ENCODE results near the gene KCTD21. TPM values are rescaled to one million over a fixed set of nuclear protein-coding genes. Genes with fewer than 3 reads are reported as not detected.

Gene KCTD21
- total and polyA plus RNA-seq, 2 of the 4 experiments (the other 2 are of a cell fraction) = 12.2 to 12.5 TPM

GRCh38 chr11:78195917-78196560, 7.6 kb upstream of the KCTD21 start:
- WGBS, 2 experiments (ENCODE audit: extremely low coverage in 2 of 2, insufficient read length in 1 of 2) = 57% methylated on average over 39 of the region's 60 CpGs; no CpG with 5 or more reads in 1 of the 2 experiments
- H3K79me1 ChIP-seq (ENCODE audit: low read depth in 1 of 2, low read length in 2 of 2) = peaks cover 35 to 81% of the 10 kb centered on the region in 2 experiments
- no peak overlapping the region for H3K27ac ChIP-seq (ENCODE audit: insufficient read depth, low read length)
- no peak overlapping the region for H4K8ac ChIP-seq (ENCODE audit: low read depth in 2 of 2, low read length in 2 of 2)
- no peaks in the 10 kb centered on the region for H3K27me3 ChIP-seq (ENCODE audit: control insufficient read depth, insufficient read depth, low read length)
- no peak overlapping the region for H2BK15ac ChIP-seq (ENCODE audit: low read depth, low read length)
- no peak overlapping the region for H3K4me3 ChIP-seq (ENCODE audit: insufficient read depth, low read depth, low read length)
- no peak overlapping the region for H3K18ac ChIP-seq (ENCODE audit: low read depth, low read length)
- no peak overlapping the region for H3K4ac ChIP-seq (ENCODE audit: low read depth, low read length)
- H3K56ac ChIP-seq (ENCODE audit: extremely low read depth, insufficient read depth, low read length) = no peak overlapping the region
- H3K4me1 ChIP-seq (ENCODE audit: control insufficient read depth, insufficient read depth, low read length) = no peaks in the 10 kb centered on the region
- dilution Hi-C loops (cut with HindIII; ENCODE audit: low sequenced_read_pairs, unreplicated experiment) (no loop called here), in situ Hi-C loops (cut with MboI; ENCODE audit: low sequenced_read_pairs) (no loop called here), intact Hi-C loops (cut with micrococcal nuclease) (no loop called here)
- H3K14ac ChIP-seq (replicated peaks; ENCODE audit: low read depth, low read length) = no peak overlapping the region
- H3K36me3 ChIP-seq (ENCODE audit: control insufficient read depth, insufficient read depth, low read length) = peaks cover 31% of the 10 kb centered on the region
- H2BK5ac ChIP-seq (ENCODE audit: low read depth, low read length, poor library complexity, severe bottlenecking) = no peak overlapping the region
- H3K4me2 ChIP-seq (ENCODE audit: low read depth, low read length) = no peak overlapping the region
- POLR2A ChIA-PET (ENCODE audit: unreplicated experiment) = no interaction called here
- no TSS peak for BruUV-seq (replicated peaks)
- no peak overlapping the region for H4K5ac ChIP-seq (ENCODE audit: low read depth, low read length)
- no peak overlapping the region for H2BK20ac ChIP-seq (ENCODE audit: low read depth, low read length)
- CTCF ChIA-PET = no interaction called here
- peaks cover 43% of the 10 kb centered on the region for H4K20me1 ChIP-seq (ENCODE audit: insufficient read depth, low read length)
- no peak overlapping the region for H2BK120ac ChIP-seq (ENCODE audit: low read depth, low read length)
- no peak overlapping the region for H2AFZ ChIP-seq (replicated peaks; ENCODE audit: low read length, poor library complexity)
- no peak for TF ChIP-seq CHD1 (IDR thresholded peaks at IDR 0.05; ENCODE audit: low read depth, low read length)
- H2AK9ac ChIP-seq (replicated peaks; ENCODE audit: low read depth, low read length, poor library complexity) = no peak overlapping the region
- H3K9me1 ChIP-seq (ENCODE audit: insufficient read depth, low read length) = peaks cover 8% of the 10 kb centered on the region
- H3K23ac ChIP-seq (ENCODE audit: low read depth, low read length) = no peak overlapping the region
- no peak for DNase-seq
- H3K9me3 ChIP-seq (ENCODE audit: control insufficient read depth, insufficient read depth, low read length) = no peaks in the 10 kb centered on the region
- no peak overlapping the region for H3K9ac ChIP-seq (ENCODE audit: low read depth, low read length)
- no peak for ATAC-seq (ENCODE audit: low read depth)
- H2AK5ac ChIP-seq (ENCODE audit: low read depth, low read length) = no peak overlapping the region
- H4K91ac ChIP-seq (ENCODE audit: insufficient read depth, low read depth, low read length) = no peak overlapping the region
